Thymus (tissue), 11 donors: ENCODE measurements around the gene TENM3. TPM values are rescaled to one million over a fixed set of nuclear protein-coding genes. Genes with fewer than 3 reads are reported as not detected.

ENCODE experiments used
- DNase-seq, 9 donors: peaks; one replicate each; pipeline ENCODE4 v3.0.0-alpha.2; 2013; ENCODE audit warnings: low spot score in 9 of 9, low read depth in 6 of 9, missing footprints in 1 of 9
- H3K27ac ChIP-seq, 2 donors: one replicate each; pipeline ENCODE4 v1.5.1; 2013; ENCODE audit warnings: control low read depth in 1 of 2, low read depth in 1 of 2, low read length in 1 of 2, mild to moderate bottlenecking in 1 of 2, moderate library complexity in 1 of 2
- H3K27me3 ChIP-seq, 2 donors: one replicate each; pipeline ENCODE4 v1.5.1; 2013; ENCODE audit warnings: low read length in 1 of 2; ENCODE audit not compliant: control insufficient read depth in 2 of 2, insufficient read depth in 1 of 2
- H3K36me3 ChIP-seq, 2 donors: one replicate each; pipeline ENCODE4 v1.5.1; 2013; ENCODE audit warnings: low read length in 1 of 2, mild to moderate bottlenecking in 1 of 2, moderate library complexity in 1 of 2; ENCODE audit not compliant: control insufficient read depth in 2 of 2, insufficient read depth in 2 of 2
- H3K4me1 ChIP-seq, 2 donors: one replicate each; pipeline ENCODE4 v1.5.1; 2013; ENCODE audit warnings: low read length in 2 of 2; ENCODE audit not compliant: control insufficient read depth in 2 of 2, insufficient read depth in 2 of 2
- H3K4me3 ChIP-seq, 2 donors: one replicate each; pipeline ENCODE4 v1.5.1; 2013; ENCODE audit warnings: low read length in 2 of 2, control low read depth in 1 of 2, mild to moderate bottlenecking in 1 of 2
- H3K9me3 ChIP-seq, 2 donors: one replicate each; pipeline ENCODE4 v1.5.1; 2013; ENCODE audit warnings: low read length in 1 of 2, mild to moderate bottlenecking in 1 of 2; ENCODE audit not compliant: control insufficient read depth in 2 of 2, insufficient read depth in 1 of 2
- whole genome bisulfite sequencing: extraction: QIAGEN DNeasy Blood & Tissue Kit; methylation state at CpG from one replicate; pipeline ENCODE4 v1.1.7; 2013; 5-methylcytosine and 5-hydroxymethylcytosine counted together
- polyA plus RNA-seq: library from polyadenylated mRNA; stranded (reverse); fragments of 200-250 nt; gene quantifications from one replicate; pipeline ENCODE4 v1.2.3, GENCODE V29; 2013
- total RNA-seq: library from RNA; stranded (reverse); fragments of 120-200 nt; gene quantifications from one replicate; pipeline ENCODE4 v1.2.4, GENCODE V29; 2013
- donor health status: healthy.

TENM3 gene
- total and polyA plus RNA-seq, 2 donors: 2.1 to 9.5 TPM

DNA sequence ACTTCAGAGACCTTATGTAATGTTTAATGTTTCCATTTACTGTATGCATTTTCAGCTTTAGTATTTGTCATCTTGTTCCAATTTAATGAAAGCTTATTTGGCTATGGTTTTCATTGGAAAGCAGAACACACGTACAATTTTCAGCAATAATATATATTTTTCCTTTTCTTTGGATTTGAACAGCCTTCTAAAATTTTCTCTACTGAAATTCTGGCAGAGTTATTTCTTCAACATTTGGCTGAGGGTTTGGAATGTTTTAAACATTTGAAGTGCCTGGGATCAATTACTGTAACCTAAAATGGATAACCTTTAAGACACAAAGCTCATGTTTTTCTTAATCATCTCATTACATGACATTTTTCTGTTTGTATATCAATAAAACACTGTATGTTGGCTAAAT is 156.9 kb downstream of the TENM3 start:
- H3K4me3 ChIP-seq: no peak overlapping the region
- no peak overlapping the region for H3K27ac ChIP-seq
- WGBS: 88% methylated on average over 1 of the region's 1 CpG
- no peaks in the 10 kb centered on the region for H3K27me3 ChIP-seq
- H3K9me3 ChIP-seq: no peaks in the 10 kb centered on the region
- DNase-seq: no peak
- no peaks in the 10 kb centered on the region for H3K4me1 ChIP-seq
- no peaks in the 10 kb centered on the region for H3K36me3 ChIP-seq

DNA sequence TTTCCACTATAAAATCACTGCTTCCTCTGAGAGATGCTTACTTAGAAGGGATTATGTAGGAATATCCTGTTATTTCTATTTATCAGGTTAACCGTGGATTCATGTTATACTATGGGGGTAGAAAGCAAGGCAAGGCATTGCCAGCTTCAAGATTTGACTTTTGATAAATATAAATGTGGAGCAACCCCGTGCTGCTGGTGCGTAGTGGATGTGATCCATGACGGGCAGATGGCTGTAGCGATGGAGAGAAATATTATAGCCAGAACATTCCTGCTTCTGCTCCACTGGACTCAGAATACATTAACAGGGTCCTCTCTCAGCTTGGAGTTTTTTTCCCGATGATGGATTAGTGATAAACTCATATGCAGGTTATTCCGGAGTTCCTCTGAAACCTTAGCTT is 157.6 kb downstream of the TENM3 start:
- Histone ChIP-seq H3K4me1 (no peaks in the 10 kb centered on the region), H3K9me3 (no peaks in the 10 kb centered on the region), H3K27ac (no peak overlapping the region), H3K4me3 (no peak overlapping the region), H3K36me3 (no peaks in the 10 kb centered on the region), H3K27me3 (no peaks in the 10 kb centered on the region)
- WGBS: 93% methylated on average over 7 of the region's 7 CpGs
- no peak for DNase-seq

DNA sequence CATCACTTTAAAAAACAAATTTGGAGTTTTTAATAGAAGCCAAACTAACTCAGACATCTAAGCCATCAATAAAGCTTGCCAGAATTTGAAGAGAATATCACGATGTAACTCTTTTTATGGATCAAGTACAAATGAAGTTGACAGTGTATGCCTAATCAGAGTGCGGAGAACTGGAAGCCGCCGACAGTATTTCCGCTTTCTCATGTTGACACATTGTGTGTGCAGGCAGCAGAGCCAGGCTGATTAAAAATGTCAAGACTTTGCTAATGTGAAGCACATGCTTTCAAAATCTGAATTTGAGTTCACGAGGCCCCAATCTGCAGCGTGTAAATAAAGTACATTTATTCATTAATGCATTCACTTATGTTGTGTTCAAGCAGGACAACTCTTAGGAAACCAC is 161.2 kb downstream of the TENM3 start:
- Histone ChIP-seq H3K27me3 (no peaks in the 10 kb centered on the region), H3K9me3 (no peaks in the 10 kb centered on the region), H3K27ac (no peak overlapping the region), H3K4me3 (no peak overlapping the region), H3K36me3 (no peaks in the 10 kb centered on the region), H3K4me1 (no peaks in the 10 kb centered on the region)
- 94% methylated on average over 7 of the region's 7 CpGs for WGBS
- DNase-seq: no peak

DNA sequence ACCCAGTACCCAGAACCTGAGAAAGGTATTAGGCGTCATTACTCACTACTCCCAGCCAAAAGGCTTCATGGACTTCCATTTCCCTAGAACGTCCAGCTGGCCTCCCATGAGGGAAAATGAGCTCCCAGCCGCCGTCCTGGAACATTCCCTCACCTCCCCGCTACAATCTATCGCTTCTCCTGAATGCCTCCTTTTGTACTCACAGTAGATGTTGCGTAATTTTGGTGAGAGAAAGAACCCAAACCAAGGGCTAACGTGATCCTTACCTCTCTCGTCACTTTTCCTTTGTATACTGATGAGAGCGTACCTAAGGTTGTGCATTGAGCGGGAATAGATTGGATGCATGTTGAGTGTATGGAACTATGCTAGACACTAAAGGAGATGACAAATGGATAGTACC is 161.9 kb downstream of the TENM3 start:
- DNase-seq: no peak
- H3K9me3 ChIP-seq: no peaks in the 10 kb centered on the region
- no peak overlapping the region for H3K4me3 ChIP-seq
- 91% methylated on average over 11 of the region's 11 CpGs for WGBS
- no peaks in the 10 kb centered on the region for H3K27me3 ChIP-seq
- H3K36me3 ChIP-seq: no peaks in the 10 kb centered on the region
- no peaks in the 10 kb centered on the region for H3K4me1 ChIP-seq
- no peak overlapping the region for H3K27ac ChIP-seq

- no peaks in the 10 kb centered on the region for H3K27me3 ChIP-seq
These were observed 166.1 kb downstream of the TENM3 start for GRCh38 chr4:182409271-182409670.

DNA sequence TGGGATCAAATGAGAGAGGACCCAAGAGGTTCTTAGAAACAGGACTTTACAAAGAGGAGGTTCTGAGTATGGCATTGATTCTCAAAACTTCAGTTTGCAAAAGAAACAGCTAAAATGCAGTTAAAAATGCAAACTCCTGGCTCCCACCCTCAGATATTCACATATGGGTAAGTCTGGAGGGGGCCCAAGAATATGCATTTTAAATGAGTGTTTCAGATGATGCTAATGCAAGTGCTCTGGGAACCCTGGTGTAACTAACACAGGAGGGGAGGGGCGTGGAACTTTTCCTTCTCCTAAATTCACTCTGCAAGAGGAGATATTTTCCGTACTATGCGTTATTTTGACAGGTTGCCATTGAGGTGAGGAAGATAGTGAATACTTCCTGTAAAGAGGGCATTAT is 168.2 kb downstream of the TENM3 start:
- H3K27me3 ChIP-seq: no peaks in the 10 kb centered on the region
- H3K4me3 ChIP-seq: no peak overlapping the region
- H3K36me3 ChIP-seq: no peaks in the 10 kb centered on the region
- no peak for DNase-seq
- H3K27ac ChIP-seq: no peak overlapping the region
- 96% methylated on average over 3 of the region's 3 CpGs for WGBS
- H3K9me3 ChIP-seq: peaks cover 0 to 7% of the 10 kb centered on the region in 2 donors
- H3K4me1 ChIP-seq: no peaks in the 10 kb centered on the region

More at GRCh38 chr4:182409271-182409670, 166.1 kb downstream of the TENM3 start:
- DNase-seq: no peak
- 91% methylated on average over 5 of the region's 5 CpGs for WGBS
- Histone ChIP-seq H3K27ac (no peak overlapping the region), H3K4me3 (no peak overlapping the region), H3K9me3 (peaks cover 0 to 7% of the 10 kb centered on the region in 2 donors), H3K4me1 (no peaks in the 10 kb centered on the region), H3K36me3 (no peaks in the 10 kb centered on the region)

DNA sequence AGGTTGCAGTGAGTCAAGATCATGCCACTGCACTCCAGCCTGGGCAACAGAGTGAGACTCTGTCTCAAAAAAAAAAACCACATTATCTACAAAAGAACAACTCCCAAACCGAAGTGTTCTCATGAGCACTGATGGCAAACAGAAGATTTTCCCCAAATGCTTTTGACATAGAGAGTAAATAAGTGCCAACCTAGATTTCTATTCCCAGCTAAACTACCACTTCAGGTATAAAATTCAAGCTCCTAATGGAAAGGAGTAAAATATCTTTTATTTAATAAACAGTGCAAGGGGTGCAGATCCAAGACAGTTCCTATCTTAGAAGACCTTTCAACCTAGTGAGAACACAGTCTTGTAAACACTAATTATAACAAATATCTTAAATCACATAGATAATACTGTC is 170.3 kb downstream of the TENM3 start:
- Histone ChIP-seq H3K4me1 (no peaks in the 10 kb centered on the region), H3K36me3 (no peaks in the 10 kb centered on the region), H3K27ac (no peak overlapping the region), H3K9me3 (peaks cover 0 to 8% of the 10 kb centered on the region in 2 donors), H3K4me3 (no peak overlapping the region), H3K27me3 (no peaks in the 10 kb centered on the region)
- WGBS: 92% methylated on average over 1 of the region's 1 CpG
- DNase-seq: no peak

GRCh38 chr4:182415116-182415515 is 171.9 kb downstream of the TENM3 start:
- no peak overlapping the region for H3K4me3 ChIP-seq
- peaks cover 0 to 10% of the 10 kb centered on the region in 2 donors for H3K9me3 ChIP-seq
- H3K36me3 ChIP-seq: no peaks in the 10 kb centered on the region
- DNase-seq: no peak
- no peak overlapping the region for H3K27ac ChIP-seq
- H3K4me1 ChIP-seq: no peaks in the 10 kb centered on the region
- no peaks in the 10 kb centered on the region for H3K27me3 ChIP-seq
- WGBS: 63% methylated on average over 2 of the region's 2 CpGs

DNA sequence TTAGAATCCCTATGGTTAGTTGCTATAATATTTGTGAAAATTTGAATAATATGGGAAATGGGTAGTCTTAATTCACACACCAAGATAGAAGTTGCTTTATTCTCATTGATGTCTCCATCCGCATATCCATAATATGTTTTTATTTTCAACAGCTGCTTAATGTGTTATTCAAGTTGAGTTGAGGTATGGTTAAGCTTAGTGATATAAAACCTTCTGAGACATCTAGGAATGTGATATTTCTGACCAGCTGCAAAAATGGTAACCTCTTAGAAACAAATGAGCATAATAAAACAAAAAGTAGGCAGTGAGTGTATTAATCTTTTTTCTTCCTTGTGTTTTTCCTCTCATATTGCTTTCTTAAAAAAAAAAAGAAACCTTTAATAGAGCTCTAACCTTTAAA is 172.9 kb downstream of the TENM3 start:
- 99% methylated on average over 1 of the region's 1 CpG for WGBS
- peaks cover 0 to 10% of the 10 kb centered on the region in 2 donors for H3K9me3 ChIP-seq
- H3K4me1 ChIP-seq: no peaks in the 10 kb centered on the region
- no peak overlapping the region for H3K4me3 ChIP-seq
- no peak for DNase-seq
- no peak overlapping the region for H3K27ac ChIP-seq
- H3K36me3 ChIP-seq: no peaks in the 10 kb centered on the region
- H3K27me3 ChIP-seq: no peaks in the 10 kb centered on the region
